Cardiac muscle cell (in vitro differentiated cells and primary cell): ENCODE data around the gene PPP1R12B. TPM values are rescaled to one million over a fixed set of nuclear protein-coding genes. Genes with fewer than 3 reads are reported as not detected.
"Not testable (repeated sequence)": the region's sequence is repeated elsewhere in the genome, so short reads cannot be mapped to it uniquely, and the experiment has no call there.

Experiments
- DNase-seq, 2 donors: peaks; one replicate each; pipeline versions ENCODE4 v3.0.0 to v3.0.0-alpha.2; 2010 to 2017; ENCODE audit warnings: low read depth in 1 of 2, low spot score in 1 of 2
- H3K27ac ChIP-seq: fragments of 200-600 bp; sonication (generic); 2 replicates; pipeline ENCODE4 v1.5.1; 2016
- H3K27me3 ChIP-seq: fragments of 200-600 bp; sonication (generic); 2 replicates; pipeline ENCODE4 v1.6.0; 2016; ENCODE audit warnings: control low read depth
- H3K36me3 ChIP-seq: fragments of 200-600 bp; sonication (generic); 2 replicates; pipeline ENCODE4 v1.5.1; 2016; ENCODE audit warnings: control low read depth
- H3K4me1 ChIP-seq: fragments of 200-600 bp; sonication (generic); 2 replicates; pipeline ENCODE4 v1.8.1; 2017; ENCODE audit warnings: low read depth, mild to moderate bottlenecking, mixed run types
- H3K4me3 ChIP-seq: fragments of 200-600 bp; sonication (generic); 2 replicates; pipeline ENCODE4 v1.5.1; 2016; ENCODE audit warnings: mild to moderate bottlenecking
- H3K9me3 ChIP-seq: fragments of 200-600 bp; sonication (generic); 2 replicates; pipeline ENCODE4 v1.5.1; 2017; ENCODE audit warnings: low read depth, mild to moderate bottlenecking, control low read depth
- polyA plus RNA-seq: library from polyadenylated mRNA; unstranded; fragments of >200 nt; fragmentation: Nextera tagmentation; extraction: Ambion mirVana; gene quantifications from 2 replicates; pipeline ENCODE4 v1.2.1, GENCODE V29; 2016
- total RNA-seq: library from RNA; depleted of rRNA; stranded (reverse); fragments of >200 nt; gene quantifications from 2 replicates; pipeline ENCODE4 v1.2.3, GENCODE V29; 2016
- TF ChIP-seq, protein P1 (sequence below): IDR thresholded peaks from 2 replicates; pipeline ENCODE4 v1.5.1; 2012; ENCODE audit warnings: low read depth, mild to moderate bottlenecking, low read length

Gene PPP1R12B
- total and polyA plus RNA-seq, 2 experiments from 2014 or later, result 109 to 340 TPM

DNA sequence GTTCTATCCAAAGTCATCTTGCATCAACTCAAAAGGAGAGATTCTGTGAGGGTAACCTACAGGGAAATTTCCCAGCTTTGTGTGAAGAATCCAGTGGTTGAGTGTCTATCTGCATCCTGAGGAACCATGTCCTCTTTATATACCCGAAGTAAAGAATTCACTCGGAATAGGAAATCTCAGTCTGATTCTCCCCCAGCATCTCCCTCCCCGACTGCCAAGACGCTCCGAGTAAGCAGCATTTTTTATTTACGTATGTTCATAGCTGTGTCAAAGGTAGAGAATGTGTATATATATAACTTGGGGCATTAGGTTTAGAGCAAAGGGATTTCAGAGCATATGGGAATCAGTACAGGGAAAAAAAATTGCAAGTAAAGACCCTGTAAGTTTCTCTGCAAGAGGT lies 191.5 kb downstream of the PPP1R12B start:
- Histone ChIP-seq H3K27me3 (no peaks in the 10 kb centered on the region), H3K4me1 (peaks cover 36% of the 10 kb centered on the region), H3K36me3 (peaks cover 8% of the 10 kb centered on the region), H3K4me3 (no peak overlapping the region), H3K27ac (peak overlapping the region; percentile 90), H3K9me3 (no peaks in the 10 kb centered on the region)
- TF ChIP-seq, protein P1, sequence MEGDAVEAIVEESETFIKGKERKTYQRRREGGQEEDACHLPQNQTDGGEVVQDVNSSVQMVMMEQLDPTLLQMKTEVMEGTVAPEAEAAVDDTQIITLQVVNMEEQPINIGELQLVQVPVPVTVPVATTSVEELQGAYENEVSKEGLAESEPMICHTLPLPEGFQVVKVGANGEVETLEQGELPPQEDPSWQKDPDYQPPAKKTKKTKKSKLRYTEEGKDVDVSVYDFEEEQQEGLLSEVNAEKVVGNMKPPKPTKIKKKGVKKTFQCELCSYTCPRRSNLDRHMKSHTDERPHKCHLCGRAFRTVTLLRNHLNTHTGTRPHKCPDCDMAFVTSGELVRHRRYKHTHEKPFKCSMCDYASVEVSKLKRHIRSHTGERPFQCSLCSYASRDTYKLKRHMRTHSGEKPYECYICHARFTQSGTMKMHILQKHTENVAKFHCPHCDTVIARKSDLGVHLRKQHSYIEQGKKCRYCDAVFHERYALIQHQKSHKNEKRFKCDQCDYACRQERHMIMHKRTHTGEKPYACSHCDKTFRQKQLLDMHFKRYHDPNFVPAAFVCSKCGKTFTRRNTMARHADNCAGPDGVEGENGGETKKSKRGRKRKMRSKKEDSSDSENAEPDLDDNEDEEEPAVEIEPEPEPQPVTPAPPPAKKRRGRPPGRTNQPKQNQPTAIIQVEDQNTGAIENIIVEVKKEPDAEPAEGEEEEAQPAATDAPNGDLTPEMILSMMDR, result no peak
- DNase-seq, result no peak

DNA sequence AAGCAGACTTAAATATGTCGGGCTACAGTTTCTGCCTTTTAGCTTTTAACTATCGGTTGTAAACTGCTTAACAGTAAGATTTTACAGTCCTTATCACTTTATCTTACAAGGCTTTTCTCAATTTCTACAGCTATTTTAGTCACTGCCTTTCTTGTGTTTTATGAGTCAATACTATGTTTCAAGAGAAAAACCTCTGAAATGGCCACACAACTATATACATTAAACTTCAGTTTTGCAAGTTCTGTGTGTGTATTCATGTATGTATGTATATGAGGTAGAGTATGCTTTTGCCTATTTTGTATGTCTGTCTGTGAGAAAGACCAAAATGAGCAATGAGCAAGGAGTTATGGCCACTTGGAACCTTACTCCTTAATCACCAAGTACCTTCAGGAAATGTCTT lies 191.9 kb downstream of the PPP1R12B start:
- H3K27me3 ChIP-seq, result no peaks in the 10 kb centered on the region
- peak overlapping the region; percentile 90 for H3K27ac ChIP-seq
- H3K36me3 ChIP-seq, result peaks cover 8% of the 10 kb centered on the region
- TF ChIP-seq, protein P1, result no peak
- DNase-seq, result no peak
- no peak overlapping the region for H3K4me3 ChIP-seq
- H3K9me3 ChIP-seq, result no peaks in the 10 kb centered on the region
- peaks cover 36% of the 10 kb centered on the region for H3K4me1 ChIP-seq

DNA sequence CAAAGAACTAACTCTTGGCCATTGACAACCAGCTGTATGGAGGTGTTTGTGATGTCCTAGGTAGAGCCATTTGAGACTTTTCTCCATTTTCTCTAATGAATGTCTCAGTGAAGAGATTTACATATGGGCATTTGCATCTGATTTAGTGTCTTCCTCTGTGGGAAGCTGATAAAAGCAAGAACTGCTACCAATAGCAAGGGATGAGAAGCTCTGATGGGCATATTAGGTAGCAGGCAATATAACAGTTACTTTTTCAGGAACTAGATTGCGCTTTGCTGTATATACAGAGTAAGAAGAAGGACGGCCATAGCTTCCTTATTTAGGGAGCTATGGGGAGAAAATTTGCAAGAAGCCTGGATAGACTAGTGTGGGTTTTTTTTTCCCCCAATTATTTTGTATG lies 192.4 kb downstream of the PPP1R12B start:
- H3K27me3 ChIP-seq, H3K36me3 ChIP-seq, H3K4me3 ChIP-seq, DNase-seq, H3K9me3 ChIP-seq: not testable (repeated sequence)
- H3K27ac ChIP-seq, result peak overlapping the region; percentile 90
- H3K4me1 ChIP-seq, result peaks cover 36% of the 10 kb centered on the region

DNA sequence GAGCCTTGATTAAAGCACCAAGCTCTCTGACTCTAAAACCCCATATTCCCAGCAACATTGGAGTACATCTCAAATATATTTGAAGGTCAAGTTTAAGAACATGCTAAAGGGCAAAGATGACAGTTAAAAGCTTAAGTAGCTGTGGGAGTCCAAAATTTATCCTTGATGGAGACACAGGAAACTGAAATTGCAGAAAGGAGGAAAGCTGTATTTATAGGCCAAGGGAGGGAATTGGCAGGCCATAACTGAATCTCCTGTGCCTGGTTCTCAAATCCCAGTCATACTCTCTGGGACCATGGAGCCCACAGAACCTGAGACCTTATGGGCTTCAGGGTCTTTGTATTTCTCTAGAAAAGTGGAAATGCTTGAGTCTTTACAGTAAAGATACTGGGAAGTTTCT lies 193.9 kb downstream of the PPP1R12B start:
- not testable (repeated sequence) for H3K4me3 ChIP-seq, H3K36me3 ChIP-seq, H3K27me3 ChIP-seq, H3K9me3 ChIP-seq, DNase-seq
- peak overlapping the region; percentile 62 for H3K27ac ChIP-seq
- H3K4me1 ChIP-seq, result peaks cover 49% of the 10 kb centered on the region

DNA sequence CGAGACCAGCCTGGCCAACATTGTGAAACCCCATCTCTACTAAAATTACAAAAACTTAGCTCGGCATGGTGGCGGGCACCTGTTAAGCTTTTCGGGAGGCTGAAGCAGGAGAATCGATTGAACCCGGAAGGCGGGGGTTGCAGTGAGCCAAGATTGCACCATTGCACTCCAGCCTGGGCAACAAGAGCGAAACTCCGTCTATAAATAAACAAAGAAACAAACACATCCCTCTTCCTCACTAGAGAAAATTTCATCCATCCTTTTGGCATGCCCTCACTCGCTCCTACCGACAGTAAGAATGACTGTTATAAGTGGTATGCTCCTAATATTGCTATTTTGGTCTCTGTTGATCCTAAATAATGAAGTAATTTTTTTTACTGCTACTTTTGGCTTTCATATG lies 195.0 kb downstream of the PPP1R12B start:
- not testable (repeated sequence) for H3K9me3 ChIP-seq, H3K4me3 ChIP-seq, H3K27me3 ChIP-seq, H3K36me3 ChIP-seq, DNase-seq
- Histone ChIP-seq H3K4me1 (peaks cover 48% of the 10 kb centered on the region), H3K27ac (peak overlapping the region; percentile 1)

DNA sequence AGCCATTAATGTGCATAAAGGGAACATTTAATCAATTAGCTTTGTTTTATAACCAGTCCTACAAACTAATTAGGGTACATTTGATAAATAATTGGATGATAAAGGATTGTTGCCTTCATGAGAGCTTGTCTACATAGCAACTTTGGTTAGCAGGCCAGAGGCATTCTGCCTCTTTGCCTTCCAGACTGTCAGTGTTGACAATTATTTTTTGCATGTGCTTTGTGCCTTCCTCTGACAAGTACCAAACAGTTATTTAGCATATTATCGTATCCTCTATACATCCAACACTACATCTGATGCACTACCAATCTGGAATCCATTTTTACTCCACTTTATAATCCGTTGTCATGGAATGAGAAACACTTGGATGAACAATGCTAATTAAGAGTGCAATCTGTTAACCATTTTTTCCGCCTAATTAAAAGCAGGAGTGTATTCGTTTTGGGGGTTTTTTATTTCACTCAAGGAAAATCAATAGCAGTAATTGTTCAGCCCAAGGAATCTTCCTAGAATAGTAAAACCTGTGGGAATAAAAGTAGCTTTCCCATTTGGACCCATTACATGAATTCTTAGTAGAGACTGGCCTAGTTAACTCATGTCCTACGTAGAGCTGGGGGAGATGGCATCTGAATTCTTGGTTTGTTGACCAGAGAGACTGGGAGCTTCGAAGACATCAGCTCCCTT lies 196.4 kb downstream of the PPP1R12B start:
- H3K27ac ChIP-seq, result not testable (repeated sequence)

DNA sequence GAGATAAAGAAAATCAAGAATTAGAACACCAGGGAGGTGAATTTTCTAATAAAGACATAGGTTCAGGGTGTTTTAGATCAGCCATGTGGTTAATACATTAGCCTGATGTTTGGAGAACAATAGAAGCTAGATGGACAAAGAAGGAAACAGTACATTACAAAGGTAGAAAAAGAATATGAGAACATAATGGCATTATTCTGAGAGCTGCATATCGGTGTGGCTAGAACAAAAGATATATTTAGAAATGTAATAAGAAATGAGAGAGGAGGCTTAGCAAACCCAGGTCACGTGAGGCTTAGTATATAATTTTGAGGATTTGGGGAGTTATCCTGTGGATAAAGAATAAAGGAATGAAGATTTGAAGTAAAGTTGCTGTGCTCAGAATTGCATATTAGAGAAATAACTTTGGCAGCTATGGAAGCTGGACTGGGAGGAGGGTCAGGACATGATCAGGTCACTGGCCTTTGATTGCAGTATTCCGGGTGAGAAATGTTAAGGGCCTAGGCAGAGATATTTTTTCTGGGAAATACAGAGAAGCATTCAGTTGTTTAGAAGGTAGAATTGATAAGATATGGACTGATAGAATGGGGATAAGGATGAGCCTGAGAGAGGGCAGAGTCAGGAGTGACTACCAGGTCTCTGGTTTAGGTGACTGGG lies 197.3 kb downstream of the PPP1R12B start:
- DNase-seq, H3K27me3 ChIP-seq, H3K4me3 ChIP-seq, H3K9me3 ChIP-seq, H3K36me3 ChIP-seq: not testable (repeated sequence)
- Histone ChIP-seq H3K4me1 (peaks cover 31% of the 10 kb centered on the region), H3K27ac (peak overlapping the region; percentile 2)

More for the DNA sequence above, 196.4 kb downstream of the PPP1R12B start:
- not testable (repeated sequence) for H3K27me3 ChIP-seq, H3K4me3 ChIP-seq, H3K36me3 ChIP-seq, H3K9me3 ChIP-seq, DNase-seq
- H3K4me1 ChIP-seq, result peaks cover 35% of the 10 kb centered on the region

DNA sequence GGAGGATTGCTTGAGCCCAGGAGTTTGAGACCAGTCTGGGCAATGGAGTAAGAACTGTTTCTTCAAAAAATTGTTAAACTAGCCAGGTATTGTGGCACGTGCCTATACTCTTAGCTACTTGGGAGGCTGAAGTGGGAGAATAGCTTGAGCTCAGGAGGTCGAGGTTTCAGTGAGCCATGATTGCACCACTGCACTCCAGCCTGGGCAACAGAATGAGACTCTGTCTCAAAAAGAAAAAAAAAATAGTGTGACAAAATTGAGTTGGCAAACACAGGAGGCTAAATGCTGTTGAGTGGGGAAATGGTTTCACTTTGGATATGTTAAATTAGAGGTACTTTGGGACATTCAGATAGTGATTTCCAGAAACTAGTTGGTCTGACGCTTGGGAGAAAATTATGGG lies 197.9 kb downstream of the PPP1R12B start:
- Histone ChIP-seq H3K4me1 (peaks cover 32% of the 10 kb centered on the region), H3K27ac (peak overlapping the region; percentile 2)
- not testable (repeated sequence) for DNase-seq, H3K36me3 ChIP-seq, H3K4me3 ChIP-seq, H3K9me3 ChIP-seq, H3K27me3 ChIP-seq

DNA sequence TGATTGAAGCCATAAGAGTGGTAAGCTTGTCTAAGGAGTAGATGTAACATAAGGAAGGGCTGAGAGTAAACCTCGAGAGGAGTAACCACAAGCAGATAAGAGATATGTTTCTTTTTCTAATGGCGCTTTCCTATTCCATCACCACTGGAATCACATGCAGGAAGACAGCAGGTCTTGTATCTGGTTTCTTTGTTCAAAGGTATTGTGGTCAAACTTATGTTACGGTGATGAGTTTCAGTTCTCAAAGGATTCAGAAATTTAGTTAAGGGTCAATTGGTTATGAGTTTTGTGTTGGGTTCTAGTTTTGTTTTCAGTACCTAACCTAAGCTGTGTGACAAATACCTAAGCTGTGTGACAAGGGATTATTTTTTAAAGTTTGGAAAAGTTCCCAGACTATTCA lies 198.3 kb downstream of the PPP1R12B start:
- peaks cover 33% of the 10 kb centered on the region for H3K4me1 ChIP-seq
- H3K4me3 ChIP-seq, H3K9me3 ChIP-seq, H3K27me3 ChIP-seq, H3K36me3 ChIP-seq: not testable (repeated sequence)
- peak overlapping the region; percentile 72 for H3K27ac ChIP-seq
- peak in 1 of 2 donors; percentile 51 for DNase-seq
